GM18499 (cell line): Measurements from ENCODE around the gene ADAMTS2.

ENCODE experiments used
- ATAC-seq: cut with Tn5 transposase; IDR thresholded peaks from one replicate; pipeline ENCODE4 v1.9.1; 2021; ENCODE audit warnings: moderate number of reproducible peaks; ENCODE audit not compliant: insufficient read depth, unreplicated experiment

Gene ADAMTS2

DNA sequence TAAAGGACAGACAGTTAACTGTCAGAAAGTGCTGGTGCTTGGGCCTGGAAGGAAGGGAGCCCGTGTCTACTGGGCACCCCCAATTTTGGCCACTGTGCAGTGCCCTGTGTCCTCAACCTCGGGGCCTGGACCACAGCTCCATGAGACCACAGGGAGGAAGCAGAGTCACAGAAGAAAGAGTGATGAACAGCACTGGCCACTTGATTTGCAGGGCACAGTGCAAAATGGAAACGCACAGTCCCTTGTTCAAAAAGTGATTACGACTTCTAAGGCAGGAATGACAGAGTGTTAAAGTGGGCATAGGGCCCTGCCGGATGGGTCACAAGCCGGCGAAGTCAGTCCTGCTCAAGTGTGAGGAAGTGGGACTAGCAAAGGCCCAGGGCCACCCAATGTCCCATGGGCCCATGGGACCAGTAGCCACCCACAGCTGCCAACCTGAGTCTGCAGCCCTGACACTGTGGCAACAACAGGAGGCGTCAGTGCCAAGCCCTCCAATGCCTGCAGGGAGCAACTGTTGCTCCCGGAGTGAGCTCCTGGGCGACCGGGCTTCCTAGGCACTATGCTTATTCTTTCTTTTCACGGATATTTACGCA is 85.4 kb downstream of the ADAMTS2 start:
- ATAC-seq: no peak

DNA sequence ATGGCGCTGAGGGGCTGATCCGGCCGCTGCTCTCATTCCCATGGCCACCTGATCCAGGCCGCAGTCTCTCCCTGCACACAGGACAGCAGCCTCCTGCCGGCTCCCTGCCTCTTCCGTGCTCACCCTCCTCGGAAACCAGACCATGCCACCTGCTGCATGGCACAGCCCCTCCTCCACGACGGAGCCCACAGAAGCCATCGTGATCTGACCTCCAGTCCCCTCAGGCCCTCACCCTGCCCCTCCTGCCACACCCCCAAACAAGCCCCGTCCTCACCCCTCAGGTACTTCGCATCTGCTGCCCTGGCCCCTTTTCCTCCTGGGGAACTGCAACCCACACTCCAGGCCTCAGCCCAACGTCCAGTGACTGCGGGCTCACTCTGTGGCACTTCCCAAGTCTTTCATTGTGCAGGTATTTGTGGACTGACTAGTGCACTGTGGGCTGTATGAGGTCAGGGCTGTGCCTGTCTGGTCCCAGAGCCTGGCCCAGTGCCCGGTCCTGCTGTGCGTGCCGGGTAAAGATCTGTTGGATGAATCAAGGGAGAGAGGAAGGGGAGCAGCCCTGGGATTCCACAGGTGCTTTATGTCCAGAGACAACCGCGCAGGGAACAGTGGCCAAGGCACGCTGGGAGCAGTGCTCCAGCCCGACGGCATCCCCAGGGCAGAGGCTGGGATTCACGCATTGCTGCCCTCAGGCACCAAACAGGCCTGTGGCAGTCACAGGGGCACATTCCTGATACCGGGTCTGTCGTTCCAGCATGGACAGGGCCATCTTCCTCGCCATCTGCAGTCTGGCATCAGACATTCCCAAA is 86.1 kb downstream of the ADAMTS2 start:
- no peak for ATAC-seq

GRCh38 chr5:179258001-179258921 is 87.0 kb downstream of the ADAMTS2 start:
- no peak for ATAC-seq

DNA sequence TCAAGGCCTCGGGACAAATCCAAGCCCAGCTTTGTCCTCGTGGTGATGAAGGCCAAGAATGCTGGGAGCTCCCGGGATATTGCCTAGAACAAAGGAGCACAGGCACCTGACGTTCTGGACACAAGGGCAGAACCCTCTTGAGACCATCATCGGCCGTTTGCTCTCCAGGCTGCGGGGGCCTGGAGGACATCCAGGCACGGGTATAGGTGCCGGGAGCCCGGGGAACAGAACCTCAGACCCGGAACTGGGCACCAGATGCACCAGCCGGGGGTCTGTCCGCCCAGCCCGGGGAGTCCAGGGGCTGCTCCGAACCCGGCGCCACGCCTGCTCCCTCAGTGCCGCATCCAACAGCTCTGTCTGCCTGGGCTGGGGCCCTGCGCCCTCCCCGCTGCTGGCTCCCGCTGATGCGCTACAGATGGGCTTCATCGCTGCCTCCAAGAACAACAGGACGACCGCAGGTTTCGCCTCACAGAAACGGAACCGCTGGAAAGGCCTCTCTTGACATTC is 88.0 kb downstream of the ADAMTS2 start:
- ATAC-seq: no peak

DNA sequence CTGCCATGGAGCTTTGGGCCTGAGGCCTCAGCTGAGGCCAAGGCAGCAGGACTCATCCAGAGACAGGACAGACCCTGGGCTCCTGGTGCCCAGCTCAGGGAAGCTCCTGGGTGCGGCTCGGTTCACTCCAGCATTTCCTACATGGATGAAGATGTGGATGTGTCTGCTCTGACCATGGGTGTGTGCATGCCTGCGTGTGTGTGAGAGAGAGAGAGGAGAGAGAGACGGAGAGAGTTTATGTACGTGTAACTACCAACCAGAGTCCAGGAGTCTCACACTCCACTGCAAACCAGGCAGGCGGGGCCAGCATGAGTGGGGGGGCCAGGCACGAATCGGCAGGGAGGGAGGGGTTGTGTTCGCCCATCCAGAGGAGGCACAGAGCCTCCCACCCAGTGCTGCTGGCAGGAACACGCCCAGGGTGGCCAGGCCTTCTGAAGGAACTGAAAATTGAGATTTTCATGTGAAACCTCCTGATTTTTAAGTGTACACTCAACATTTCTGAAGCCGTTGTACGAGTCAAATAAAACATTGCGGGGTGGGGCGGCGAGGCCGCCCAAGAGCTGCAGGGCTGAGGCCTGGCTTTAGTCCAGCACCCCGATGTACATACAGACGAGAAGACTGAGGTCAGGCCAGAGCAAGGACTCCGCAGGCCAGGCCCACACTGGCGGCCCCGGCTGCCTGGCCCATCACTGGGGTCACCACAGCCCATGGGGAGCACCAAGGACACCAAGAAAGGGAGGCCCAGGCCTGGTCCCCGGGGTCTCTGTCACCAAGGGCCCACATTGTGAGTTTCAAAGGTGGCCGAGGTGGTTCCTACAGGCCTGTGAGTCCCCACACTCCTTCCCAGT is 88.7 kb downstream of the ADAMTS2 start:
- ATAC-seq: no peak

DNA sequence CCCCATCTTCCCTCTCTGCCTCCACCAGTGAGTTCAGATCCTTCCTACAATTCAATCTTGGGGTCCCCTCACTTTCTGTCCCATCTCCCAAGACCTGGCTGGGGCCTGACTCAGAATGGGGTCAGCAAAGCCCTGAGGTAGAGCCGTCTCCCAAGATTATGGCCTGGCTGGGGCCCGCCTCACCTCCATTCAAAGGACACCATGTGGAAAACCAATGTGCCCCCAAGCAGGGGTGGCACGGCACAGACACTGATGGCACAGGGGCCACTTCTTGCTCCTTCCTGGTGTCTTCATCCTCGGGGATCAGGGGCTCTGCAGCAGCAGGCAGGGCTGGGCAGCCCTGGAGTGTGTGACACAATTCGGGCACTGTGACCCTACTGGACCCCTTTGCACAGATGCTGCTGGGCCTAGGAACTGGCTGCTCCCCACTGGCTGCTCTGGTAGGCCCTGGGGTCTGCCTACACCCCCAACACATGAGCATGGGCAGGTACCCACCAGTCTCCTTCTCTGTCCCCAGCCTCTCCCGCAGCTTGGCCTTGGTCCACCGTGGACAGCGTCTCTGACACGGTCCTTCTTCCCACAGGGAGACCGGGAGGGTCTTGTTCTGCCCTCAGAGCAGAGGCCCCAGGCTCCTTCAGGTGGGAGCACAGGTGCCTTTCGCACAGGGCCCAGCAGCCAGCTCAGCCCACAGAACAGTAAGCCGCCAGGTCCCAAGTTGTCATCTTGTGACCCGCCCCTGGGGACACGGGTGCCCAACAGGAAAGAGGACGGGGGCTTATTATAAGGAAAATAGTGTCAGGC is 89.5 kb downstream of the ADAMTS2 start:
- no peak for ATAC-seq

- no peak for ATAC-seq
Measured at GRCh38 chr5:179254638-179255271, 90.5 kb downstream of the ADAMTS2 start.

- ATAC-seq: no peak
Measured at GRCh38 chr5:179253730-179254129, 91.5 kb downstream of the ADAMTS2 start.

DNA sequence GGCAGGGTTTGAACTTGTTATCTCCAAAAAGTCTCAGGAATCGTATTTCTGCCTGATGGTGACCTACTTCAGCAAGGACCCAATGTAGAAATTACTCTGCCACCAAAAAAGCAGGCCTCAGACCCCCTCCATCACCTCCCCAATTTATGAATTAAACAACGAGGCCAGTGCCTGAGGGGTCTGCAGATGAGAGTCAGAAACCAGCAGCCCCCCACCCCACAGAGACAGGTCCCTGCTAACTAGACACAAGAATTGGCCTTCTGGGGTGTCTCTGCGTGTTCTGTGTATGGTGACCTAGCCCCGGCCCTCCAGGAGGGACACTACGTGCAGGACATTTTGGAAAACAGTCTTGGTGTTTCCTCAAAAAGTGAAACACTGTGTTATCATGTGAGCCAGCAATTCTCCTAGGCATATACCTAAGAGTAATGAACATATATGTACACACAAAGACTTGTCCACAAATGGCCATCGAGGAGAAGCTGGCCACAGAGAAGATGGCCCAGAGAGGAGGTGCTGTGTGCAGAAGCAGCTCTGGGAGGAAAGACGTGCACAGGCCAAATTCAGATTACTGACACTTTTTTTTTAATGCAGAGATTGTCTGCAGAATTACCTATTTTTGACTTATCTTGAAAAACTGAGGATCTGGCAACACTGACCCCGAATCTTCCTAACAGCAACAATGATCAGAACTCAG is 93.8 kb downstream of the ADAMTS2 start:
- no peak for ATAC-seq

DNA sequence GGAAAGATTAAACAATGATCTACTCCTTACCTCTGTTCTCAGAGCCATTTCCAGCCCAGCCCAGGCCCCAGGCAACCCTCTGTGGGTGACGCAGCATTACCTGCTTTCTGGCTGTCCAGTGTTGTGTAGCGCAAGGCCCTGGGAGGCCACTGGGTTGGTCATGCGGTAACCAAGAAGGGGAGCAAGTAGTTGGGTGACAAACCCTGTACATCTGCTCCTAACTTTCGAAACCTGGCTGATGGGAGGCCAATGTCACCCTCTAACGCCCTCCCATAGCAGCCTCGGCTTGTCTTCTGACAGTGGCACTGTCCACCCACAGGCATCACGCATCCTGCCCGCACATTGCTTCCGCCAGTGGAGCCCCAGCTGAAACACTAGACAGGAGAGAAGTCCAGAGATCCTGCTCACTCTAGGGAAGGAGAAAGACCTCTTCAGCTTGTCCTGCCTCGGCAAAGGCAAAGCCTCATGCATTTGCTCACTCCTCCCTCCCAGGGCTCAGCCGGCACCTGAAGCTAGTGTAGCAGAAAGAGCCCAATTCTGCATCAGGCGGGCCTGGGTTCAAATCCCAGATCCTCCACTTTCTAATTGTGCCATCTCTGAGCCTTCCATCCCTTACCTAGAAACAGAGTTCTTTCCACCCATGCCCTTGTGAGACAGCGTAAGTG is 94.6 kb downstream of the ADAMTS2 start:
- ATAC-seq: no peak

GRCh38 chr5:179246227-179246626 is 99.0 kb downstream of the ADAMTS2 start:
- ATAC-seq: no peak

GRCh38 chr5:179245031-179245430 is 100.2 kb downstream of the ADAMTS2 start:
- no peak for ATAC-seq

DNA sequence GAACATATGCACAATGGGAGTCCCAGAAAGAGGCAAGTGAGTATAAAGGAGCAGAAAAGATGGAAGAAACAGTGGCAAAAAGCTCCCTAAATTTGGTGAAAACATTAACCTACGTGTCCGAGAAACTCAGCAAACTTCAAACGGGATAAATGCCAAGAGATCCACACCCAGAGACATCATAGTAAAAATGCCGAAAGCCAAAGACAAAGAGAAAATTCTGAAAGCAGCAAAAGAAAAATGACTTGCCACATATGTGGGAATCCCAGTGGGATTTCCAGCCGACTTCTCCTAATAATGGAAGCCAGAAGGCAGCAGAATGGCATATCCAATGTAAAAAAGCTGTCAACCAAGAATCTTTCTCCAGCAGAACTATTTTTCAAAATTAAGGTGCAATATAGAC is 101.2 kb downstream of the ADAMTS2 start:
- ATAC-seq: no peak

GRCh38 chr5:179243333-179243732 is 101.9 kb downstream of the ADAMTS2 start:
- no peak for ATAC-seq

DNA sequence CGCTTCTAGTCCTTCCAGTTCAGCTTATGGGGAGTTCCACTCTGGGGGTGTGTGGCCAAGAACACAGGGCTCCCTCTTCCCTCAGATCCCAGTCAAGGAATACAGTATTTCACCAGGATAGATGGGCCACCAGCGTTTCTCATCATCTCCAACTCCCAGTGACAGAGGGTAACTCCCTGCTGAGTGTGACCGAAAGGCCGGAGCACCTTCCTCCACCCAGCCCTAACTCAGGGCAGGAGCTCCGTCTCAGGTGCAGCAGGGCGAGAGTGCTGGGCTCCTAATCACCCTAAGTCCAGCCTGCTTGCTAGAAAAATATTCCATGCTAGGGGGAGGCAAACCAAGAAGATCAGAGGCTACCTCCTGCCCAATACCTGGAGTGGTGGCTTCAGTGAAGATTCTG is 102.6 kb downstream of the ADAMTS2 start:
- no peak for ATAC-seq

DNA sequence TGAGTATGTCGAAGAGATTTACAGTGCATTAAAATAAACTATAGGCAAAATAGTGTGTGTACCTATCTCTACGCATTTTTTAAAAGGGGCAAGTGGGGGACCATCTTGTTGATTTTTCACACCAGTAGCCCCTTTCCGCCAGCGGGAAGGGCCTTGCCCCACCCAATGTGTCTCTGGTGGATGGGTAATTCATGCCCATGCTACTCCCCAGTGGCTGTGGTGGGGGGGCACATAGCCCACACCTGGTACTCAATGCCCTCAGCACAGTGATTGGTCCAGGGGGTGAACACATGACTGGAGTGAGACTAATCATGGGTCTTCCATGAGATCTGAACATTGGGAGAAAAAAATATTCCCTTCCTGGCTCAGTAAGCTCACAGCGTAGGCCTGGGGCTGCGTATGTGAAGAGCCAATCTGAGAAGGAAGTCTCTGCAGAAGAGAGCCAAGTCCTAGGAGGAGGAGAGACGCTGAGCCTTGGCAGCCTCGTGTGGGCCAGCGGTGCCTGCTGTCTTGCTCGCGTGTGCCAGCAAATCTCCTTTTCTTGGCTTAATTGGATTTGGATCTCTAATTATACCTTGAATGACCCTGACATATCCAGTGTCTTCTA is 103.4 kb downstream of the ADAMTS2 start:
- no peak for ATAC-seq

- no peak for ATAC-seq
Measured at GRCh38 chr5:179241175-179241574, 104.1 kb downstream of the ADAMTS2 start.
